Activated naive CD8-positive, alpha-beta T cell treated with anti-CD3 and anti-CD28 coated beads for 36 hours (primary cell): ENCODE results near the gene MAD1L1. TPM values are rescaled to one million over a fixed set of nuclear protein-coding genes. Genes with fewer than 3 reads are reported as not detected.
"Not testable (repeated sequence)": the region's sequence is repeated elsewhere in the genome, so short reads cannot be mapped to it uniquely, and the experiment has no call there.

Experiments used
- DNase-seq: peaks from one replicate; pipeline ENCODE4 v3.0.0; 2021
- H3K27ac Mint-ChIP-seq: one replicate; pipeline ENCODE4 v1.8.0; 2022; ENCODE audit warnings: mild to moderate bottlenecking, moderate library complexity, mixed read lengths
- H3K27me3 Mint-ChIP-seq: one replicate; pipeline ENCODE4 v1.8.0; 2022; ENCODE audit warnings: mild to moderate bottlenecking, mixed read lengths
- H3K36me3 Mint-ChIP-seq: one replicate; pipeline ENCODE4 v1.8.0; 2021; ENCODE audit warnings: mild to moderate bottlenecking, mixed read lengths
- H3K4me1 Mint-ChIP-seq: one replicate; pipeline ENCODE4 v1.8.0; 2021; ENCODE audit warnings: mixed read lengths
- H3K4me3 Mint-ChIP-seq: one replicate; pipeline ENCODE4 v1.8.0; 2022; ENCODE audit warnings: mild to moderate bottlenecking, moderate library complexity, mixed read lengths
- H3K9me3 Mint-ChIP-seq: one replicate; pipeline ENCODE4 v1.8.0; 2022; ENCODE audit warnings: mixed read lengths
- total RNA-seq, 2 experiments: library from RNA; stranded (reverse); gene quantifications; one replicate each; pipeline ENCODE4 v1.2.3, GENCODE V29; 2021

MAD1L1 gene
- total RNA-seq, 2 experiments from 2014 or later, result 36.5 to 37.8 TPM

DNA sequence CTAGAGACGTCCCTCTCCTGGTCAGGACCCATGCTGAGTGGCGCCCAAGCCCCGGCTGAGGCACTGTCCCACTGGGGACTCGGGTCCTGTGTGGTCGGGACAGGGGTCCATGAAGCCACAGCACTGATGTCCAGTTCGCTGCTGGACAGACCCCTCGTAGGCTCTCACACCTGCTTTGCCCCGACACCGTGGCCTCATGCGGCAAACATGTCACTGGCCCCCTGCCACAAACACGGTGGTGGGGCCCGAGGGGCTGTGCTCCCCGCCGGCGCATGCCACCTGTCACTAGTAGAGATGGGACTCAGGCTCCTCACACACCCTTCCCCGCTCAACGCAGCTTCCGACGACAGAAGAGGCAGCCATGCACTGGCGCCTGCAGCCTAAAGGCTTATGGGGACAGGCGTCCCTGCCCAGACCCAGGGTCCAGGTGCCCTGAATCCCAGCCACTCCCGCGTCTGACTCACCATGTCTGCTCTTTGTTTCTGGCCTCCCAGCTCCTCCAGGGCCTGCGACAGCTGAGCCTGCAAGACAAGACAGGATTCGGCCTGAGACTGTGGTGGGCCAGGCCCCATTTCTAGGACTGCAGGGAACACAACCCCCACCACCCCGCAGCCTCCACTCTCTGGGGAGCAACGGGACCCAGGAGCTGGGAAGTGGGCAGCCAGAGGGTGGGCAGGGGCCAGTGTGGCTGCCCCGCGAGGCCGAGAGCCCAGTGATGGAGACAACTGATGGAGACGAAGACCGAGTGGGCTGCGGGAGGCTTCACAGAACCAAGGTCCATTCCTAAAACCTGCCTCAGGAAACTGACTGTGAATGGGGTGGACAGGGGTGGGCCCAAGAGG, 230.9 kb downstream of the MAD1L1 start:
- no peaks in the 10 kb centered on the region for H3K4me1 Mint-ChIP-seq
- H3K4me3 Mint-ChIP-seq, result no peak overlapping the region
- H3K27ac Mint-ChIP-seq, result no peak overlapping the region
- H3K27me3 Mint-ChIP-seq, result no peaks in the 10 kb centered on the region
- no peak for DNase-seq
- no peaks in the 10 kb centered on the region for H3K9me3 Mint-ChIP-seq
- H3K36me3 Mint-ChIP-seq, result no peaks in the 10 kb centered on the region

GRCh38 chr7:2000746-2001321, 231.9 kb downstream of the MAD1L1 start:
- H3K9me3 Mint-ChIP-seq, result no peaks in the 10 kb centered on the region
- H3K27ac Mint-ChIP-seq, result no peak overlapping the region
- H3K4me1 Mint-ChIP-seq, result no peaks in the 10 kb centered on the region
- H3K4me3 Mint-ChIP-seq, result no peak overlapping the region
- no peak for DNase-seq
- H3K27me3 Mint-ChIP-seq, result no peaks in the 10 kb centered on the region
- H3K36me3 Mint-ChIP-seq, result no peaks in the 10 kb centered on the region

DNA sequence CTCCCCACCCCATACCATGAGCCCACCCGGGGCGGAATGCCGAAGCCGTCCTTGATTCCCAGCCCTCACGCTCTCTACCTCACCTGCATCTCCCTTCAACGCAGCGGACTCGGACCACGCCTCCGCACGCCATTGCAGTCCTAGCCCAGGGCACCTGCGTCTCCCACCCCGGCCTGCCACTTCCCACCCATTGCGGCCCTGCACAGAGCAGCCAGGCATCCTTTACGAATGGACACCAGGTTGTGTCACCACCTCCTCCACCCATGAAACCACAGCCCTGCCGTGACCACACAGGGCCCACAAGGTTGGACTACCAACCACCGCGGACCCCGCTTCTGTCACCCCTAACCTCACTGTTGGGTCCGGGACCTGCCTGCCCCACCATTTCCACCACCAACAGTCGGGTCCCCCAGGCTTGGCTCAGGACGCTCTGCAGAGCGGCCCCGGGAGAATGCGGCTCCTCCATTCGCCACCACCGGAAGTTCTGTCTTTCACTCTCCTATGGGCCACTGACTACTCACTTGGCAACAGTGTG, 232.5 kb downstream of the MAD1L1 start:
- no peaks in the 10 kb centered on the region for H3K27me3 Mint-ChIP-seq
- DNase-seq, result no peak
- H3K36me3 Mint-ChIP-seq, result no peaks in the 10 kb centered on the region
- no peak overlapping the region for H3K27ac Mint-ChIP-seq
- no peaks in the 10 kb centered on the region for H3K9me3 Mint-ChIP-seq
- no peaks in the 10 kb centered on the region for H3K4me1 Mint-ChIP-seq
- no peak overlapping the region for H3K4me3 Mint-ChIP-seq

DNA sequence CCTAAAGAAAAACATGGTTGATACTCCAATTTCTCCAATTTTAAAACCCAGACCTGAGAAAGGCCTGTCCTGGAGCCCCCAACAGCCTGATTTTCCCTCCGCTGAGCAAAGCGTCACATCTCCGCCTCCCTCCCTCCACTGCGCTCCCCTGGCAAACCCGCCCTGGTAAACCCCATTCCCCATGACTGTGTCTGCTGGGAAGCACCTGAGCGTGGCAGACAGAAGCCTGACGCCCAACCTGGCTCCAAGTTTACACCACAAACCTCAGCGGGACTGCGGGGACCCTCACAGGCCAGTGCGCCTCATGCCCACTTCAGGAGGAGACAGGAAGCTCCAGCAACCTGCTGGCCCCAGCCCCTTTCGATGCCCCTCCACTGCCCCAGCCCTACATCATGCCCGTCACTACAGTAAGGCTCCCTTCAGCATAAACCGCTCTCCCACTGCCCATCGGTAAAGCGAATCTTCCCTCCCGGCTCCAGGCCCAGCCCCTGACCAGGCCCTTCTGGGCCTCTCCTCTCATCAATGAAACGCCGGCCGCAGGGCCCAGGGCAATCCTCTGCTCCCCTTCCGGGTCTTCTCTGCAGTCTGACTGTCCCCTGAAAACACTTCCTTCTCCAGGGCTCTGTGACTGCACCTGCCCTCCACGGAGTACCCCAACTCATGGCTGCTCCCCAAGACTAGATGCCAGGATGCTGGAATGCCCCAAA, 233.3 kb downstream of the MAD1L1 start:
- no peak overlapping the region for H3K4me3 Mint-ChIP-seq
- no peak overlapping the region for H3K27ac Mint-ChIP-seq
- H3K36me3 Mint-ChIP-seq, result no peaks in the 10 kb centered on the region
- H3K27me3 Mint-ChIP-seq, result no peaks in the 10 kb centered on the region
- H3K9me3 Mint-ChIP-seq, result no peaks in the 10 kb centered on the region
- no peaks in the 10 kb centered on the region for H3K4me1 Mint-ChIP-seq
- no peak for DNase-seq

DNA sequence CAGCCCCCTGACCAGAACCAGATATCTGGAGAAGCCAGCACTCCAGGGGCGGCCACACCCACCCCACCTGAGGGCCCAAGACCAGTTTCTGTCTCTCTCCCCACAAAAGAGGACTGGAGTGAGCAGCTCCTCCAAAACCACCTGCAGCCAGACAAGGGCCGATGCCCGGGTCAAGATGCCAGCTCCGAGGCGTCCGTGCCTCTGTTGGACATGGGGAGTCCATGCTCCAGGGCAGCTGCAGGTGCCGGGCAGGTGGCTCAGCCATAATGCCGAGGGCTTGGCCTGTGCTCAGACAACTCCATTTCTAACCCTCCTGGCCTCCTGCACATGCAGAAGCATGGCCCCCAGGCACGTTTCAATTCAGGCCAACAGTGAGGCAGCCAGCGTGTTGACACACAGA, 234.6 kb downstream of the MAD1L1 start:
- H3K27ac Mint-ChIP-seq, result no peak overlapping the region
- no peaks in the 10 kb centered on the region for H3K27me3 Mint-ChIP-seq
- no peak for DNase-seq
- H3K36me3 Mint-ChIP-seq, result no peaks in the 10 kb centered on the region
- H3K9me3 Mint-ChIP-seq, result no peaks in the 10 kb centered on the region
- no peaks in the 10 kb centered on the region for H3K4me1 Mint-ChIP-seq
- no peak overlapping the region for H3K4me3 Mint-ChIP-seq

DNA sequence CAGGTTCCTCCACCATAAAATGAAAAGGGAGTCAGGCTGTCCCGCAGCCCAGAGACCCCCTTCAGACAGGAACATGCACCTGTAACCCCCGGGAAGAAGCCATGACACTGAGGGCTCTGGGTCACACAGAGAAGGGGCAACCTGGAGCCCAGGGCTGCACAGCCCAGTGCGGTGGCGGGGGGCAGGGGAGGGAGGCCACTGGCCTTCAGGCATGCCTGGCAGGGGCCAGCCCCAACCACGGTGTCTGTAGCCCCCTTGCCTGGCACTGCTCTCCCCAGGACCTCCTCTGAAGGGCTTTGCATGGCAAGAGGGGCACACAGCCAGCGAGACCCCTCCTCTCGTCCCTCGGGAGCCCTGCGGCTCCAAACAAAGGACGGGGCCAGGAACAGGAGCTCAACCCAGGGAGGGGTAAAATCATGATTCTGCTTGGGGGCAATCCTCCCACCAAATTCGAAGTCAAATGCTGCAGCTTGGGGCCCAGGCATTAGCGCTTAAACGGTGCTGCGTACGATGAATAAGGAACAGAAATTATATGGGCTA, 235.1 kb downstream of the MAD1L1 start:
- DNase-seq, result no peak
- H3K36me3 Mint-ChIP-seq, result no peaks in the 10 kb centered on the region
- H3K4me3 Mint-ChIP-seq, result no peak overlapping the region
- peaks cover 2% of the 10 kb centered on the region for H3K4me1 Mint-ChIP-seq
- no peaks in the 10 kb centered on the region for H3K27me3 Mint-ChIP-seq
- no peak overlapping the region for H3K27ac Mint-ChIP-seq
- H3K9me3 Mint-ChIP-seq, result no peaks in the 10 kb centered on the region

DNA sequence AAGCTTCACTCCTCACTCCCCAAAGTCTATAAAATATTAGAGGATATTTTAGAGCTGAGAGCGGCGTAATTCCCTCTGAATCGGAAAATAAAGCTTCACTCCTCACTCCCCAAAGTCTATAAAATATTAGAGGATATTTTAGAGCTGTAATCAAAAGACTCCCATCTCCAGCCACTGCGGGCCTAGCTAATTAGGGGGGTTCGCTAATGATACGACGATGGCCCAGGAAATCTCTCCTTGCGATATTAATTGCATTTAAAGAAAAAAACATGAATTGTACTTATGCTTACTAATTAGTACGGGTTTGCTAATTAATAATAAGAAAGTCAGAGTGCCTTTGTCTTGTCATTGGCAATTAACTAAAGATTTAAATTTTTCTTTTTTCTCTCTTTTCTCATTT, 235.9 kb downstream of the MAD1L1 start:
- no peak overlapping the region for H3K27ac Mint-ChIP-seq
- peaks cover 2% of the 10 kb centered on the region for H3K4me1 Mint-ChIP-seq
- no peaks in the 10 kb centered on the region for H3K9me3 Mint-ChIP-seq
- no peaks in the 10 kb centered on the region for H3K27me3 Mint-ChIP-seq
- no peak overlapping the region for H3K4me3 Mint-ChIP-seq
- DNase-seq, result no peak
- no peaks in the 10 kb centered on the region for H3K36me3 Mint-ChIP-seq

DNA sequence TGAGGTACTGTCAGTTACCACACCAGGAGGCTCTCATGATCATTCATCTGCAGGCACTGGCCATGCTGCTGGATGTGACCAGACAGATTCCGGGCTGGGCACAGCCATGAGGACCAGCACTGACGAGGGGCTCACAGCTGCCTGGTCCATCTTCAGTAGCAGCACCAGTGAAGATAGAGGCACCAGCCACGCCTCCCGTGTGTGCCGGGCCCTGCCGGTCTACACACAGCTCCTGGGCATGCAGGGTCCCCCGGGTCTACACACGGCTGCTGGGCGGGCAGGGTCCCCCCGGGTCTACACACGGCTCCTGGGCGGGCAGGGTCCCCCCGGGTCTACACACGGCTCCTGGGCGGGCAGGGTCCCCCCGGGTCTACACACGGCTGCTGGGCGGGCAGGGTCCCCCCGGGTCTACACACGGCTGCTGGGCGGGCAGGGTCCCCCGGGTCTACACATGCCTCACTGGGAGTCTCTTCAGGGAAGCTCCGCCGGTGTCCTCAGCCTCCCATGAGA, 236.8 kb downstream of the MAD1L1 start:
- not testable (repeated sequence) for H3K4me1 Mint-ChIP-seq, DNase-seq, H3K4me3 Mint-ChIP-seq, H3K27me3 Mint-ChIP-seq, H3K9me3 Mint-ChIP-seq, H3K36me3 Mint-ChIP-seq, H3K27ac Mint-ChIP-seq

DNA sequence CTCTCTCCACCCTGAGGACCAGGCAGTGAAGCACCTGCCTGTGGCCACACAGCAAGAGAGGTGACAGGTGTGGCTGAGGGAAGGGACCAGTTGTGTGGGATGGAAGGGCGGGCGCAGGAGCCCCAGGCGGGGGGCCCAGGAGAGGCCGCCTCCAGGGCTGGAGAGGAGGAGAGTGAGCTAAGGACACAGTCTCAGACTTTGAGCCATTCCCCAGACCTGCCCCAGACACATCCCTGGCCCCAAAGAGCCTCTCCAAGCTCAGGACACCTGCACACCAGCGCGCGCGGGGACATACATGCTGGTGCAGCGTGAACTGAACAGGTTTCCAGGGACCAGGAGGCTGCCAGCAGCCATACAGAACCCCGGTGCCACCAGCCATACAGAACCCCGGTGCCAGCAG, 237.3 kb downstream of the MAD1L1 start:
- H3K27me3 Mint-ChIP-seq, result no peaks in the 10 kb centered on the region
- H3K36me3 Mint-ChIP-seq, result no peaks in the 10 kb centered on the region
- peaks cover 2% of the 10 kb centered on the region for H3K4me1 Mint-ChIP-seq
- no peak for DNase-seq
- H3K4me3 Mint-ChIP-seq, result no peak overlapping the region
- no peaks in the 10 kb centered on the region for H3K9me3 Mint-ChIP-seq
- no peak overlapping the region for H3K27ac Mint-ChIP-seq

DNA sequence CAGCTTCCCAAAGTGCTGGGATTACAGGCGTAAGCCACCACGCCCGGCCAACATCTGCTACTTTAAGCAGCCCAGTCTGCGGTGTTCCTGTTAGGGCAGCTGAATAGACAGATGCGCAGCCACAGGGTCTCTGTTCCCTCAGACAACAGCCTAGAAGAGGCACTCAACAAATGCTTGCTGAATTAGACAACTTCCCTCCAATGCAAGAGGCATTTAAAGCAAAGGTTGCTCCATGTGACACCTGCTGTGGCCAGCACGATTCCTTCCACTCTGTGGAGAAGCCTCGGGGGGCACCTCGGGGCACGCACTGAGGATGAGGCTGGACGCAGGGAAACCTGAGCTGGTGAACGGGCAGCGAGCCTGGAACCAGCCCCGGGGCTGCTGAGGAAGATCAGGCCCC, 237.8 kb downstream of the MAD1L1 start:
- no peaks in the 10 kb centered on the region for H3K9me3 Mint-ChIP-seq

GRCh38 chr7:1993776-1994740, 238.7 kb downstream of the MAD1L1 start:
- Mint-ChIP-seq H3K4me3 (no peak overlapping the region), H3K9me3 (no peaks in the 10 kb centered on the region), H3K4me1 (peaks cover 2% of the 10 kb centered on the region), H3K36me3 (no peaks in the 10 kb centered on the region), H3K27me3 (no peaks in the 10 kb centered on the region), H3K27ac (no peak overlapping the region)
- no peak for DNase-seq

More for the DNA sequence above, 237.8 kb downstream of the MAD1L1 start:
- H3K36me3 Mint-ChIP-seq, result no peaks in the 10 kb centered on the region
- H3K4me1 Mint-ChIP-seq, result peaks cover 2% of the 10 kb centered on the region
- no peak overlapping the region for H3K4me3 Mint-ChIP-seq
- no peaks in the 10 kb centered on the region for H3K27me3 Mint-ChIP-seq
- no peak for DNase-seq
- H3K27ac Mint-ChIP-seq, result no peak overlapping the region

DNA sequence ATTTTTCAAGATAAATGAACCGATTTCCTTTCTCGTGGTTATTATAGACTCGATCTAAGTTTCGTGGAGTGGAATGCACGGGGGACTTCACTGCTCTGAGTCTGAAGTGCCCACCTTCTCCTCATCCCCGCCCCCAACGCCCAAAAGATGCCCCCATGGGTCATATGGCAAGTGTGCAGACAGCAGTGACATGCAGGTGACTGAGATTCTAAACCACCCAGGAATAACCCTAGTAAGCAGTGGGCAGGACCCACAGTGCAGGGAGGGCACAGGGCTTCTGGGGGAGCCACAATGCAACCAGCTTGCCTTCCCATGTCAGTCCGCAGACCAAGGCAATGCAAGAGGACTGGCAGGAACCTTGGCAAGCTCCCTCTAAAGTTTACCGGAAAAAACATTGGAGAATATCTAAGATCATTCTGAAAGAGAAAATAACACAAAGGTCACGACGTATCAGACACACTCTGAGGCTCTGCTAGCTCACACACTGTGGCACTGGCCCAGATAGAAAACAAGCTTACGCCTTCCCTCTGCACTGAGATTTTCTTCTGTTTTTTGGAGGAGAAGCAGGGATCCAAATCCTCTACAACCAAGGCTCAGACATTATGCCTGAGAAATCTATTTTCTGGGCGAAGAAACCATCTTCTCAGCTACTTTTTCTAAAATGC, 239.6 kb downstream of the MAD1L1 start:
- Mint-ChIP-seq H3K9me3 (no peaks in the 10 kb centered on the region), H3K4me3 (no peak overlapping the region), H3K27ac (no peak overlapping the region), H3K27me3 (no peaks in the 10 kb centered on the region), H3K4me1 (peaks cover 2% of the 10 kb centered on the region), H3K36me3 (no peaks in the 10 kb centered on the region)
- DNase-seq, result no peak

DNA sequence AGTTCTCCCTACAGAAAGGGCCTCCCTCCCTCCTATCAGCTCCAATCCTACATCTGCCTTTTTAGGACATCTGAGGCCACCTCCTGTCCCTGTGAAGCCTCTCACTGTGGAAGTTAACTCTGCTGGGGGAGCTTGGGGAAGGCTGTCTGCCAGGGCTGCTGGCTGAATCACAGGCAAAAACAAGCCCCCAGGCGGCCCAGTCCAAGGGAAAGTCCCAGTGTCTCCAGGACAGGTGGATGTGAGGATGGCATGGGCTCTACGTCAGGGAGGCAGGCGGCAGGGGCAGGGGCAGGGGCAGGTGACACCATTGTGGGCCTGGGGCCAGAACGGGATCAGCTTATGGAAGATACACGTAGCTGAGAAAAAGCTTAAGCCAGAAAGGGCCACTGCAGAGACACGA, 240.2 kb downstream of the MAD1L1 start:
- Mint-ChIP-seq H3K27me3 (no peaks in the 10 kb centered on the region), H3K4me3 (no peak overlapping the region), H3K36me3 (no peaks in the 10 kb centered on the region), H3K27ac (no peak overlapping the region), H3K4me1 (peaks cover 5% of the 10 kb centered on the region), H3K9me3 (no peaks in the 10 kb centered on the region)
- no peak for DNase-seq
